ENCODE measurements around the gene CRIP2.

- TF ChIP-seq CTCF (IDR thresholded peaks at IDR 0.05; ENCODE audit: insufficient read depth, low read depth, low read length) = peak; percentile 34
- no peak for TF ChIP-seq EZH2 (IDR thresholded peaks at IDR 0.05; ENCODE audit: insufficient read depth, low read length)
Measured at GRCh38 chr14:105527826-105528585, 53.4 kb downstream of the CRIP2 start.
